ENCODE results near the gene KCTD3.

- no peak for TF ChIP-seq CTCF (IDR thresholded peaks at IDR 0.05; ENCODE audit: poor library complexity)
- TF ChIP-seq EZH2 (IDR thresholded peaks at IDR 0.05; ENCODE audit: borderline replicate concordance), result no peak
- no peak for TF ChIP-seq EZH2phosphoT487 (IDR thresholded peaks at IDR 0.05; ENCODE audit: low read depth, severe bottlenecking, unreplicated experiment)
Measured at GRCh38 chr1:215595231-215595630, 28.1 kb downstream of the KCTD3 start.
